GM12874 (cell line): ENCODE results near the gene DMRTA2.

Experiments
- TF ChIP-seq, protein P1 (sequence below): IDR thresholded peaks from 2 replicates; pipeline ENCODE4 v1.5.1; 2011; ENCODE audit warnings: low read depth, mild to moderate bottlenecking, control low read depth, low read length, moderate library complexity; ENCODE audit not compliant: insufficient read depth

Gene DMRTA2

DNA sequence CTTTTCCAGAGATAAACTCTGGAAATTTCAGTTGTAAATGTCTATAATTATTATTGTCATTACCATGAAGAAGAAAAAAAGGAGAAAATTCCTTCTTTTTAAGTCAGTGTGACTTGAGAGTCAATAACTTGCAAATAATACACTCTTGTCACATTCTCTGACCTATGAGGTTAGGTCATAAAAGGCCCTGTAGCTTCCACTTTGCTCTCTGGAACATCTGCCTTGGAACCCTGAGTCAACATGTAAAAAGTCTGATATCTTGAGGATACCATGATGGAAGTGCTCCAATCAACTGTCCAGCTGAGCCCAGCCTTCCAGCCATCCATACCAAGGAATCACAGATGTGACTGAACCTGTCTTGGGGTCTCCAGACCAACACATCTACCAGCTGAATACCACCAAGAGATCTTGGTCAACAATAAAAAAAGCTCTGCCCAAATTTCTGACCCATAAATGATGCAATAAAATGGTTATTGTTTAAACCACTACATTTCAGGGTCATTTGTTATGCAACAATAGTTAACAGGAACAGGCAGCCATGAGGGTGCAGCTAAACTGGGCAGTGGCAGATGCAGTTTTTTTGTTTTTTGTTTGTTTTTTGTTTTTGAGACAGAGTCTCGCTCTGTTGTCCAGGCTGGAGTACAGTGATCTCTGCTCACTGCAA lies 10.3 kb downstream of the DMRTA2 start:
- TF ChIP-seq, protein P1, sequence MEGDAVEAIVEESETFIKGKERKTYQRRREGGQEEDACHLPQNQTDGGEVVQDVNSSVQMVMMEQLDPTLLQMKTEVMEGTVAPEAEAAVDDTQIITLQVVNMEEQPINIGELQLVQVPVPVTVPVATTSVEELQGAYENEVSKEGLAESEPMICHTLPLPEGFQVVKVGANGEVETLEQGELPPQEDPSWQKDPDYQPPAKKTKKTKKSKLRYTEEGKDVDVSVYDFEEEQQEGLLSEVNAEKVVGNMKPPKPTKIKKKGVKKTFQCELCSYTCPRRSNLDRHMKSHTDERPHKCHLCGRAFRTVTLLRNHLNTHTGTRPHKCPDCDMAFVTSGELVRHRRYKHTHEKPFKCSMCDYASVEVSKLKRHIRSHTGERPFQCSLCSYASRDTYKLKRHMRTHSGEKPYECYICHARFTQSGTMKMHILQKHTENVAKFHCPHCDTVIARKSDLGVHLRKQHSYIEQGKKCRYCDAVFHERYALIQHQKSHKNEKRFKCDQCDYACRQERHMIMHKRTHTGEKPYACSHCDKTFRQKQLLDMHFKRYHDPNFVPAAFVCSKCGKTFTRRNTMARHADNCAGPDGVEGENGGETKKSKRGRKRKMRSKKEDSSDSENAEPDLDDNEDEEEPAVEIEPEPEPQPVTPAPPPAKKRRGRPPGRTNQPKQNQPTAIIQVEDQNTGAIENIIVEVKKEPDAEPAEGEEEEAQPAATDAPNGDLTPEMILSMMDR = no peak

DNA sequence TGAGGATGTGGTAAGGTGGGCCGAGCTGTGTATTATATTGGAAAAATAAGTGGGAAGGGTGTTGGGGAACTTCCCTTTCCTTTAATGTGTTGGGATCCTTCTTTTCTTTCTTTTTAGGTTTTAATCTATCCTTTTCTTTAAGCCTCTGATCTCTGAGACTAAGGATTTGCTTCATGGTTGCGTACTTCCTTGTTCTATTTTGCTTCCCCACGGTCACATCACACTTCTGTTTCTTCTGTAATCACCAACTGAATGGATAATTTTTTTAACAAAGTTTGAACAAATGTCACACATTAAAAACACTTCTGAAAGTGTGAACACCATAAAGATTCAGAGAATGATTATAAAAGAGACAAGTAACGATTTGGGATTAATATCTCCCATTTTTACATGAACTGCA lies 17.4 kb downstream of the DMRTA2 start:
- TF ChIP-seq, protein P1 = no peak

DNA sequence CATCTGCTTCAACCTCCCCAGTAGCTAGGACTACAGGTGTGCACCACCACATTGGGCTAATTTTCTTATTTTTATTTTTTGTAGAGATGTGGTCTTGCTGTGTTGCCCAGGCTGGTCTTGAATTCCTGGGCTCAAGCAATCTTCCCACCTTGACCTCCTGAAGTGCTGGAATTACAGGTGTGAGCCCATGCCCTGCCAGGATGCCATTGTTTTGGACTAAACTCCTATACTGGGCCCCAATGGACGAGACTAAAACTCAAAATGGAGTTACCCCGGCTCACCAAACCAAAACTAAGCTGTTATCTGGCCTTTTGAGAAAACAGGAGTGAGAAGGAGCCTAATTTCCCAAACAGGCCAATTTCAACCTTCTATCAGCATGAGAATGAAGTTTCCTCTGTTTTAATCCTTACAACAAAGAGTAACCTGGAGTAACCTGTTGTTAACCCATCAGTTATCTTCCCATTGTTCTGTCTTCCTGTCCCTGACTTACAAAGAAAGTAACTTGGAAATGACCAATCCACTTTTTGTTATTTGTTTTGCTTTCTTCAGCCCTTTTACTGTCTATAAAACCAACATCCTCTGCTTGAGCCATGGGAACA lies 29.6 kb downstream of the DMRTA2 start:
- TF ChIP-seq, protein P1 = no peak

DNA sequence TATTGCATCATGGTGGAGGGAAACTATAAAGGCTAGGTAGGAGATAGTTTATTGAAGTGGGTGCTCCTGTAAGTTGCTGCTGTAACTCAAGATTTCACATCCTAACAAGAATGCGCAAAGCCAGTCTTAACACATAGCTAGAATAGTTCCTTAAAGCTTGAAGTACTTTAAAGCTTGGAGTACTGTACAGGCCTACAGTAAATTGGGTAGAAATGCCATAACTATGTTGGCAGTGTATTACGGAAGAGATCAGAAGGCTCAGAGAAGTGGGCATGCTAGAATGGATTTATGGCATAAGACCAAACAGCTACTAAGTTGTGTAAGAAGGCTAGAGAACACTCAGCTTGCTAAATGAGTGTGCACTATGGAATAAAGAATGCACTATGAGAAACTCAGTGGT lies 44.5 kb downstream of the DMRTA2 start:
- TF ChIP-seq, protein P1 = no peak

DNA sequence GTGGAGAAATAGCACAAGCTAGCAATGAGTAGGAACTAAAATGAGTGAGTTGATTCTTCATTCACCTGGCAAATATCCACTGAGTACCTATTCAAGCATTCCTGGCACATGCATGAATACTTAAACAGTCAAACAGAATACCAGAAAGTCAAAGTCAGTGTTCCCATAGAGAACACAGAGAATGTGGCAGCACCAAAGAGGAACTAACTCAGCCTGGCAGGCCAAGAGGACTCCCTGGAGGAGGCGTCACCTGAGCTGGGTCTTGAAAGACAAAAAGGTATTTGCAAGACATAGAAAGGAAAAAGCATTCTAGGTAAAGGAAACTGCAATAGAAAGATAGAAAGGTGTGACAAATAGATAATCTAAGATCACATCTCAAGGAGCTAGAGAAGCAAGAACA lies 49.7 kb downstream of the DMRTA2 start:
- TF ChIP-seq, protein P1 = no peak

DNA sequence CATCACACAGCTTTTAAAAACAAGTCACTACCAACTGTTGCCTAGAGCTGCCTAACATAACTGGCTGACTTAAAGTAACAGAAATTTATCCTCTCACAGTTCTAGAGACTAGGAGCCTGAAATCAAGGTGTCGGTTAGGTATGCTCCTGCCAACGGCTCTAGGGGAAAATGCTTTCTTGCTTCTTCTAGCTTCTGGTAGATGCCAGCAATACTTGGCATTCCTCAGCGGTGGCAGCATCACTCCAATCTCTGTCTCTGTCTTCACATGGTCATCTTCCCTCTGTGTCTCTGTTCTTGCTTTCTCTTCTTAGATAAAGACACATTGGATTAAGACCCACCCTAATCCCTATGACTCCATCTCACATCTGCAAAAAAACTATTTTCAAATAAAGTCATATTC lies 51.5 kb downstream of the DMRTA2 start:
- TF ChIP-seq, protein P1 = no peak

DNA sequence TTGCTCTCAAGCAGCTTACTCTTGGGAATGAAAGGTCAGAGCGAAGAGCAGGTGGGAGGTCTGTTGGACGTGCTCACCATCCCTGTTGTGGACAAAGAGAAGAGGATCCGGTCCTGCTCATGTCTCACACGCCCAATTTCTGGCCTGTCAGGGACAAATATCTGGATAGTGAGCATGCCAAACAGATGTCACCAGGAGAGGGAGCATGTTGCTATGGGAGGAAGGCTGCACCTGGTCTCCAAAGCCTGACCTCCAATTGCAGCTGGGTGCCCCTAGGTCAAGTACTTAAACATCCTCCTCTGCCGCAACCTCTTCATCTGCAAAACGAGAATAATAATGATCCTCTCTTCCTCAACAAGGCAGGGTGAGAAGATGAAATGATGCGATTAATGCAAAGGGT lies 53.4 kb downstream of the DMRTA2 start:
- TF ChIP-seq, protein P1 = no peak
